PFSK-1 (cell line): ENCODE results near the gene CAPN1.

Source experiments
- POLR2AphosphoS5 ChIP-seq: IDR thresholded peaks from 2 replicates; pipeline ENCODE4 v1.6.1; 2012; ENCODE audit warnings: low read depth, mild to moderate bottlenecking, control low read depth, low read length, moderate library complexity
- REST ChIP-seq, 2 experiments: IDR thresholded peaks; 2 replicates each; pipeline versions ENCODE4 v1.6.1 to v1.8.0; 2011 to 2012; ENCODE audit warnings: low read depth in 2 of 2, low read length in 2 of 2, control low read depth in 1 of 2, inconsistent platforms in 1 of 2, mild to moderate bottlenecking in 1 of 2, moderate library complexity in 1 of 2; ENCODE audit not compliant: insufficient read depth in 1 of 2
- TAF1 ChIP-seq: IDR thresholded peaks from 2 replicates; pipeline ENCODE4 v1.6.1; 2012; ENCODE audit warnings: low read length, control low read depth, borderline replicate concordance; ENCODE audit not compliant: insufficient read depth

- TF ChIP-seq REST (IDR thresholded peaks at IDR 0.05; ENCODE audit: insufficient read depth in 1 of 2, low read depth in 2 of 2, low read length in 2 of 2) (no peak), POLR2AphosphoS5 (no peak), TAF1 (no peak)
Measured at GRCh38 chr11:65223011-65223410, 41.3 kb downstream of the CAPN1 start.
